Panc1 (cell line): Measurements from ENCODE around the gene UBLCP1. TPM values are rescaled to one million over a fixed set of nuclear protein-coding genes. Genes with fewer than 3 reads are reported as not detected.
"Not testable (repeated sequence)": the region's sequence is repeated elsewhere in the genome, so short reads cannot be mapped to it uniquely, and the experiment has no call there.

Experiments
- ATAC-seq: fragments of 200-7000 bp; cut with Tn5 transposase; 2 replicates; pipeline ENCODE4 v1.9.1; 2020; ENCODE audit warnings: mild to moderate bottlenecking, moderate library complexity
- BruUV-seq: library from RNA; stranded (reverse); fragments of 400-500 nt; replicated peaks from 2 replicates; lab custom pipeline; 2021; lab: Mats Ljungman, UMichigan
- CTCF ChIA-PET: fragments of 300-600 bp; sonication (Branson Sonifier 250); formaldehyde crosslinking; loops from one replicate; lab custom pipeline; 2022; ENCODE audit warnings: antibody characterized with exemption; lab: Charles Lee
- POLR2A ChIA-PET: fragments of 300-600 bp; sonication (Branson Sonifier 250); formaldehyde crosslinking; loops from one replicate; lab custom pipeline; 2022; ENCODE audit warnings: antibody characterized with exemption; lab: Charles Lee
- DNase-seq: peaks from one replicate; pipeline ENCODE4 v3.0.0-alpha.2; 2010; ENCODE audit warnings: low read depth, low spot score
- H3K27ac ChIP-seq: 2 replicates; pipeline ENCODE4 v1.5.1; 2011; ENCODE audit warnings: mild to moderate bottlenecking, low read length, inconsistent platforms
- H3K27me3 ChIP-seq: fragments of 200-500 bp; sonication (Bioruptor generic); 2 replicates; pipeline ENCODE4 v1.6.0; 2014; ENCODE audit warnings: low read length, inconsistent platforms; ENCODE audit not compliant: control insufficient read depth, insufficient read depth
- H3K36me3 ChIP-seq: fragments of 200-500 bp; sonication (Bioruptor generic); 2 replicates; pipeline ENCODE4 v1.5.1; 2014; ENCODE audit warnings: inconsistent platforms, mild to moderate bottlenecking, low read length, moderate library complexity; ENCODE audit not compliant: control insufficient read depth, insufficient read depth
- H3K4me1 ChIP-seq: 2 replicates; pipeline ENCODE4 v1.5.1; 2011; ENCODE audit warnings: inconsistent platforms, mild to moderate bottlenecking, low read length, moderate library complexity; ENCODE audit not compliant: control insufficient read depth, insufficient read depth
- H3K4me3 ChIP-seq, 2 experiments: 2 replicates each; pipeline ENCODE4 v1.5.1; 2011 to 2012; ENCODE audit warnings: low read depth in 2 of 2, low read length in 2 of 2, mild to moderate bottlenecking in 2 of 2, inconsistent platforms in 1 of 2, moderate library complexity in 1 of 2
- H3K9me3 ChIP-seq: fragments of 200-500 bp; sonication (Bioruptor generic); 2 replicates; pipeline ENCODE4 v1.5.1; 2014; ENCODE audit warnings: low read depth, mild to moderate bottlenecking, inconsistent platforms, low read length, moderate library complexity; ENCODE audit not compliant: control insufficient read depth, insufficient read depth
- POLR2AphosphoS5 ChIP-seq: IDR thresholded peaks from 2 replicates; pipeline ENCODE4 v1.6.1; 2012; ENCODE audit warnings: mild to moderate bottlenecking, low read depth, low read length, moderate library complexity
- SIN3A ChIP-seq: IDR thresholded peaks from 2 replicates; pipeline ENCODE4 v1.6.1; 2012; ENCODE audit warnings: low read depth, mild to moderate bottlenecking, low read length, moderate library complexity, borderline replicate concordance; ENCODE audit not compliant: insufficient read depth
- TCF7L2 ChIP-seq: IDR thresholded peaks from 2 replicates; pipeline ENCODE4 v1.6.1; 2011; ENCODE audit warnings: mild to moderate bottlenecking, low read depth, low read length, inconsistent platforms
- in situ Hi-C: cut with HindIII; loops from 2 replicates; pipeline ENCODE4 v1.10.0; 2016; ENCODE audit warnings: low sequenced_read_pairs, low pct_unique_long_range_greater_than_20kb
- intact Hi-C: fragments of 100-400 bp; cut with micrococcal nuclease; formaldehyde crosslinking; loops from one replicate; pipeline ENCODE4 v1.10.0; 2022; ENCODE audit not compliant: unreplicated experiment
- total RNA-seq: library from RNA; stranded (reverse); gene quantifications from one replicate; pipeline ENCODE4 v1.2.1, GENCODE V29; 2021; ENCODE audit not compliant: unreplicated experiment
- TF ChIP-seq, protein P1 (sequence below): fragments of 450-650 bp; IDR thresholded peaks from 2 replicates; pipeline ENCODE4 v1.5.1; 2017; ENCODE audit warnings: mild to moderate bottlenecking
- TF ChIP-seq, protein P2 (sequence below), 2 experiments: IDR thresholded peaks; 2 replicates each; pipeline ENCODE4 v1.6.1; 2011 to 2012; ENCODE audit warnings: low read depth in 2 of 2, control low read depth in 1 of 2, low read length in 1 of 2, mild to moderate bottlenecking in 1 of 2, moderate library complexity in 1 of 2; ENCODE audit not compliant: insufficient read depth in 1 of 2

Gene UBLCP1
- total RNA-seq, 1 experiment from 2014 or later, result 31.8 TPM

DNA sequence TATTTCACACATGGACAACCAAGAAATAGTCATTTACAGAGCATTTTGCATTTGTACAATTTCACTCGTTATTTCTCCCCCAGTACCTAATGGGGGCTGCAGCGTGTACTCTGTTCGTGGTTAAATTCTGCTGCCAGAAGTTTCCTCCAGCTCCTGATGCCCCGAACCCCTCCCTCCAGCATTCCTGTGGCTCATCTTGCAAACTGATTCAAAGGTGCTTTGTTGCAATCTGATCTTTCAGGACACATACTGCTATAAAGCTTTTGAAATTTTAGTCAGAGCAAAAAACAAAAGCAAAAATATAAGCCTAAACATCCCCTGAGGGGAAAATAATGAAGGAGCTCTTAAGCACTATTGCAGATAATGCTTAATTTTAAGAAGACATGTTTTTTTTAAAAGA, 27.7 kb downstream of the UBLCP1 start:
- CTCF ChIA-PET, result no interaction called here
- DNase-seq, result no peak
- no TSS peak for BruUV-seq
- Histone ChIP-seq H3K36me3 (peaks cover 2% of the 10 kb centered on the region; the same call in 1 of the 2 replicates), H3K27me3 (no peaks in the 10 kb centered on the region), H3K9me3 (no peaks in the 10 kb centered on the region), H3K4me1 (no peaks in the 10 kb centered on the region), H3K27ac (no peak overlapping the region), H3K4me3 (no peak overlapping the region)
- ATAC-seq, result no peak
- intact Hi-C loops, result no loop called here
- TF ChIP-seq SIN3A, result no peak
- TF ChIP-seq, protein P1, sequence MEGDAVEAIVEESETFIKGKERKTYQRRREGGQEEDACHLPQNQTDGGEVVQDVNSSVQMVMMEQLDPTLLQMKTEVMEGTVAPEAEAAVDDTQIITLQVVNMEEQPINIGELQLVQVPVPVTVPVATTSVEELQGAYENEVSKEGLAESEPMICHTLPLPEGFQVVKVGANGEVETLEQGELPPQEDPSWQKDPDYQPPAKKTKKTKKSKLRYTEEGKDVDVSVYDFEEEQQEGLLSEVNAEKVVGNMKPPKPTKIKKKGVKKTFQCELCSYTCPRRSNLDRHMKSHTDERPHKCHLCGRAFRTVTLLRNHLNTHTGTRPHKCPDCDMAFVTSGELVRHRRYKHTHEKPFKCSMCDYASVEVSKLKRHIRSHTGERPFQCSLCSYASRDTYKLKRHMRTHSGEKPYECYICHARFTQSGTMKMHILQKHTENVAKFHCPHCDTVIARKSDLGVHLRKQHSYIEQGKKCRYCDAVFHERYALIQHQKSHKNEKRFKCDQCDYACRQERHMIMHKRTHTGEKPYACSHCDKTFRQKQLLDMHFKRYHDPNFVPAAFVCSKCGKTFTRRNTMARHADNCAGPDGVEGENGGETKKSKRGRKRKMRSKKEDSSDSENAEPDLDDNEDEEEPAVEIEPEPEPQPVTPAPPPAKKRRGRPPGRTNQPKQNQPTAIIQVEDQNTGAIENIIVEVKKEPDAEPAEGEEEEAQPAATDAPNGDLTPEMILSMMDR, result no peak
- in situ Hi-C loops, result no loop called here
- POLR2A ChIA-PET, result no interaction called here

DNA sequence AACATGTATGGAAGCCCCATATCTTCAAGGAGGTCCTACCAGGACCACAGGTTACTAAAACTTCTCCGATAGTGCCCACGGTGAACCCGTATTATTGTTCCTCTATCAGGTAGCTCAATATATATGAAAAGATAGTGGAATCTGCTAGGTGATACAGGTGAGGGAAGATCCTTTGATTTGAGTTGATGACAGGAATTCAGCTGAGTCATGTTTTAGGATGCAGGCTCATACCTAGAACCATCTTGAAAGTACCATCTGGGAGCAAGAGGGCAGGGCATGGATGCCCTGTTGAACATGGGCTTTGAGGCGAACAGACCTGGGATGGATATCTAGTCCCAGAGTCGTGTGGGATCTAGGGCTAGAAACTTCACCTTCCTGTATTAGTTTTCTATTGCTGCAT, 31.8 kb downstream of the UBLCP1 start:
- ATAC-seq (no peak), DNase-seq (no peak)
- TF ChIP-seq, protein P1, result no peak
- TF ChIP-seq, protein P2, sequence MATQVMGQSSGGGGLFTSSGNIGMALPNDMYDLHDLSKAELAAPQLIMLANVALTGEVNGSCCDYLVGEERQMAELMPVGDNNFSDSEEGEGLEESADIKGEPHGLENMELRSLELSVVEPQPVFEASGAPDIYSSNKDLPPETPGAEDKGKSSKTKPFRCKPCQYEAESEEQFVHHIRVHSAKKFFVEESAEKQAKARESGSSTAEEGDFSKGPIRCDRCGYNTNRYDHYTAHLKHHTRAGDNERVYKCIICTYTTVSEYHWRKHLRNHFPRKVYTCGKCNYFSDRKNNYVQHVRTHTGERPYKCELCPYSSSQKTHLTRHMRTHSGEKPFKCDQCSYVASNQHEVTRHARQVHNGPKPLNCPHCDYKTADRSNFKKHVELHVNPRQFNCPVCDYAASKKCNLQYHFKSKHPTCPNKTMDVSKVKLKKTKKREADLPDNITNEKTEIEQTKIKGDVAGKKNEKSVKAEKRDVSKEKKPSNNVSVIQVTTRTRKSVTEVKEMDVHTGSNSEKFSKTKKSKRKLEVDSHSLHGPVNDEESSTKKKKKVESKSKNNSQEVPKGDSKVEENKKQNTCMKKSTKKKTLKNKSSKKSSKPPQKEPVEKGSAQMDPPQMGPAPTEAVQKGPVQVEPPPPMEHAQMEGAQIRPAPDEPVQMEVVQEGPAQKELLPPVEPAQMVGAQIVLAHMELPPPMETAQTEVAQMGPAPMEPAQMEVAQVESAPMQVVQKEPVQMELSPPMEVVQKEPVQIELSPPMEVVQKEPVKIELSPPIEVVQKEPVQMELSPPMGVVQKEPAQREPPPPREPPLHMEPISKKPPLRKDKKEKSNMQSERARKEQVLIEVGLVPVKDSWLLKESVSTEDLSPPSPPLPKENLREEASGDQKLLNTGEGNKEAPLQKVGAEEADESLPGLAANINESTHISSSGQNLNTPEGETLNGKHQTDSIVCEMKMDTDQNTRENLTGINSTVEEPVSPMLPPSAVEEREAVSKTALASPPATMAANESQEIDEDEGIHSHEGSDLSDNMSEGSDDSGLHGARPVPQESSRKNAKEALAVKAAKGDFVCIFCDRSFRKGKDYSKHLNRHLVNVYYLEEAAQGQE (IDR thresholded peaks at IDR 0.05; ENCODE audit: insufficient read depth in 1 of 2, low read depth in 2 of 2, low read length in 1 of 2), result no peak
- TF ChIP-seq TCF7L2 (no peak), POLR2AphosphoS5 (no peak), SIN3A (no peak)
- Histone ChIP-seq H3K4me1 (no peaks in the 10 kb centered on the region), H3K27ac (no peak overlapping the region), H3K36me3 (no peaks in the 10 kb centered on the region), H3K27me3 (no peaks in the 10 kb centered on the region), H3K9me3 (no peaks in the 10 kb centered on the region), H3K4me3 (no peak overlapping the region)
- ChIA-PET POLR2A (no interaction called here), CTCF (no interaction called here)
- no TSS peak for BruUV-seq
- in situ Hi-C loops, result no loop called here
- intact Hi-C loops, result no loop called here

DNA sequence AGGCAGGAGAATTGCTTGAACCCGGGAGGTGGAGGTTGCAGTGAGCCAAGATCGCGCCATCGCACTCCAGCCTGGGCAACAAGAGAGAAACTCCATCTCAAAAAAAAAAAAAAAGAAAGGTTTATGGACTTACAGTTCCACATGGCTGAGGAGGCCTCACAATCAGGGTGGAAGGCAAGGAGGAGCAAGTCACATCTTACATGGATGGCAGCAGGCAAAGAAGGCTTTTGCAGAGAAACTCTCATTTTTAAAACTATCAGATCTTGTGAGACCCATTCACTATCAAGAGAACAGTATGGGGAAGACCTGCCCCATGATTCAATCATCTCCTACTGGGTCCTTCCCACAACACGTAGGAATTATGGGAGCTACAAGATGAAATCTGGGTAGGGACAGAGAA, 34.2 kb downstream of the UBLCP1 start:
- POLR2A ChIA-PET, H3K4me1 ChIP-seq, H3K27me3 ChIP-seq, intact Hi-C loops, H3K4me3 ChIP-seq, H3K9me3 ChIP-seq, in situ Hi-C loops, CTCF ChIA-PET, BruUV-seq, H3K36me3 ChIP-seq, H3K27ac ChIP-seq, ATAC-seq, DNase-seq: not testable (repeated sequence)
